ENCODE data around the gene RPS27.
"Not testable (repeated sequence)": the region's sequence is repeated elsewhere in the genome, so short reads cannot be mapped to it uniquely, and the experiment has no call there.

RPS27 gene

GRCh38 chr1:153961421-153961820 is 29.1 kb upstream of the RPS27 start:
- no peak for DNase-seq (ENCODE audit: low spot score)

DNA sequence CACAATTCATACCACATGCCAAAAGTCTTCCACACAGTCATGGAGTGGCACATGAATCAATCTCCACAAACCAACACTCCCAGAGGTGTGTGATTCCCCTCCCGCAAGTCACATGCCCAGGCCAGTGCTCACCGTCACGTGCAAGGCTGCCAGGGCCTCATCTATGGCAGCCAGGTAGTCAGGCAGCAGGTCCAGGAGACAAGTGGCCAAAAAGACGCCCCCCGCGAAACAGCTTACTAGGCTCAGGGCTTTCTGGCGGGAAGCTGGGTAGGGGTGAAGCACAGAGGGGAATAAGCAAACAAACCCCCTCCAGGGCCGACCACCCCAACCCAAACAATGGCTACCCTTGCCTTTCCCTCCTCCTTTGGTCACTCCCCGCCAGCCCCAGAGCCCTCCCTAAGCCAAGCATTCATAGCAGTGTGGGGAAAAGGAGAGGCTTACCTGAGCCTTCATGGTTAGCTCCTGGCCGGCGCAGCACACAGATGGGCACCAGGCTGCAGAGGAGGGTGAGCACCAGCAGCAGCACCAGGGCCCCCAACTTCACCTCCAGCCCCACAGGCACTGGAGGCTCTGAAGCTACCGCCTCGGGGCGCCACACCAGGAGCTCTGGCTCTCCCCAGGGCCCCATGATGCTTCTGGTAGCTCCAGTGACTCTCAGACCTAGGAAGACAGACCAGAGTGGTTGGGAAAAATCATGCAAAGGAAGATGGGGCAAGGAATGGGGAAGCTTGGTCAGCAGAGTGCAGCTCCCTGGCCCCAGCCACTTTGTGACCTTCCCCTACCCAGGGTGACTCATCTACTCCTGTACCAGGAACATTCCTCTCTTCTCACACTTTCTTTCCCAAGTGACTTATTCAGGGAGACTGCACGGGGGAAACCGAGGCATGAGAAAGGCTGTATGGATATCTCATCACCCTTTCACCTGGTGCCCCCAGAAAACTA is 28.2 kb upstream of the RPS27 start:
- peak; percentile 88 for DNase-seq (ENCODE audit: low spot score)

DNA sequence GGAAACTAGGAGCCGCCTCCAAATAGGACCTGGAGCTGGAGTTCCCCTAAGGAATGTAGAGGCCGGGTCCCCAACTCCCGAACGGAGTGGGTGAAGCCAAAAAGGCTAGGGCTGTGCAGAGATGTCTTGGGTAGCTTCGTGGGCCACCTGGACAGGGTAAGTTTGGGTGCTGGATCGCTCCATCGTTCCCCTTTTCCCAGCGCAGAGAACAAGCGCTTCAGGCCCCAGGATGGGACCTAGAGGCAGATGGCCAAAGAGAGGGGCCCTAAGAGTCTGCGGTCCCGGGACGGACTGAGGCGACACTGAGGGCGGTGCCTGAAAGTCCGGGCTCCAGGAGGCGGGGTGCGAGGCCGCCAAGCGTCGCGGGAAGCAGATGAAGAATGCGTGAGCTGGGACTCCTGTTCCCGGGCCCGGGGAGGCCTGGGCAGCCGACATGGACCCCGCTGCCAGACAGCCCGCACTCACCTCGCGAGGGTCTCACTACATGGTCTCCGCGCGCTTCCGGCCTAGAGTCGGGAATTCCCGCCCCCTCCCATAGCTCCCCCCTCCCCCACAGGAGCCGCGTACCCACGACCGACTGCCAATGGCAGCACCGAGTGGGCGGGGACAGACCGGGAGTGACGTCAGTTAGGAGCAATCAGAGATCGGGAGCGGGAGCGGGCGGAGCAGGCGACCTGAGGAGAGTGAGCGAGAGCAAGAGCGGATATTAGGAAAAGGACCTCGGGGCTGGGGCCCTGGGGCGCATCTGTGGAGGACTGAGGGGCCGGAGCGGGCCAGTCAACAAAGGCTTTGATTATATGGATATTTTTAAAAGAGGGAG is 27.3 kb upstream of the RPS27 start, which contains the start of gene SLC39A1:
Gene SLC39A1, minus strand, starts transcription at position 508 of the 820 bp plus-strand sequence. CDS start 822 bp downstream, outside the sequence.
- DNase-seq (ENCODE audit: low spot score), result peak; percentile 97

- DNase-seq (ENCODE audit: low spot score), result peak; percentile 82
Observed at GRCh38 chr1:153963850-153964331, 26.7 kb upstream of the RPS27 start.

- peak; percentile 97 for DNase-seq (ENCODE audit: low spot score)
Observed at GRCh38 chr1:153967107-153967999, 23.2 kb upstream of the RPS27 start, which contains the start of gene CREB3L4. CREB3L4 (plus strand) TSS chr1:153967902; CDS start chr1:153968526, 624 bp downstream.

DNA sequence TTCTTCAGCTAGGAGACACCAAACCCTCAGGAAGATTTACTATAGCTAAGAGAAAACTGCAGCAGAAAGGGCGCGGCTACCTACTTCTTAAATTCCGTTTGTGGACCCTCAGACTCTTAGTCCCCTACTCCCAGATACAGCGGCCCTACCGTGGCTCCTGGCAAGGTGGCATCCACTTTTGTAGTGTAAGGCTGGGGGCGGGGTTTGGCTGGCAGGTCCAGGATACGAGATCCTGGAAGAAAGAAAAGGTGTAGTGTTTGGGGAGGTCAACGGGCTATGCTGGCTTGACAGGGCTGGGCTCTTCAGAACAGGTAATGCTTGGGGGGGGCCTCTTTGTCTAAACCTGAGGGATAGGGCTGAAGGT is 22.6 kb upstream of the RPS27 start:
- DNase-seq (ENCODE audit: low spot score), result no peak

- no peak for DNase-seq (ENCODE audit: low spot score)
Observed at GRCh38 chr1:153968408-153968807, 22.2 kb upstream of the RPS27 start.

DNA sequence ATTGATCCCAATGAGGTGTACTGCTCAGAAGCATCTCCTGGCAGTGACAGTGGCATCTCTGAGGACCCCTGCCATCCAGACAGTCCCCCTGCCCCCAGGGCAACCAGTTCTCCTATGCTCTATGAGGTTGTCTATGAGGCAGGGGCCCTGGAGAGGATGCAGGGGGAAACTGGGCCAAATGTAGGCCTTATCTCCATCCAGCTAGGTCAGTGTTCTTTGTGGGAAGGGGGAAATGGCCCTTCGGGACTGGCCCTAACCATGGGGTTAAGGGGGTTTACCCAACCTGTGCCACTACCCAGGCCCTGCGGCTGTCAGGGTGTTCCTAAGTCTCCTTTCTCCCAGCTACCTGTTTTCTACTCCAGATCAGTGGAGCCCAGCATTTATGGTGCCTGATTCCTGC is 21.6 kb upstream of the RPS27 start:
- no peak for DNase-seq (ENCODE audit: low spot score)

DNA sequence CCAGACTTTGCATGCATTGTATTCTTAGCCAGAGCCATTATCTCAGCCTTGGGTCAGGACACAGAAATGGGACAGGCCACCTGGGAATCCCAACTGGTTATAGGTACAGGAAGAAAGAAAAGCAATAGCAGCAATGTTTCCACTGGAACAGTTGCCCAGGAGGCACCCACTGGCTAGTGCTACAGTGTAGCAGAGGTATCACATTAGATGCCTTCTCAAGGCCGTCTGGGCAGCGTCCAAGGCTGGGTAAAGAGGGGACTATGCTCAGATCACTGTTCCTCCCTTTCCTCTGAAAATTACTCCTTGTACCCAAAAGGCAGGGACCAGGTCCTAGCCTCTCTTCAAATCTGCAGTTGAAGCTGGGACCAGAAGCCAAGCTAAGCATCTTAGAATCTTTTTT is 20.2 kb upstream of the RPS27 start:
- DNase-seq (ENCODE audit: low spot score), result no peak

- DNase-seq (ENCODE audit: low spot score), result no peak
Observed at GRCh38 chr1:153973071-153973470, 17.5 kb upstream of the RPS27 start.

DNA sequence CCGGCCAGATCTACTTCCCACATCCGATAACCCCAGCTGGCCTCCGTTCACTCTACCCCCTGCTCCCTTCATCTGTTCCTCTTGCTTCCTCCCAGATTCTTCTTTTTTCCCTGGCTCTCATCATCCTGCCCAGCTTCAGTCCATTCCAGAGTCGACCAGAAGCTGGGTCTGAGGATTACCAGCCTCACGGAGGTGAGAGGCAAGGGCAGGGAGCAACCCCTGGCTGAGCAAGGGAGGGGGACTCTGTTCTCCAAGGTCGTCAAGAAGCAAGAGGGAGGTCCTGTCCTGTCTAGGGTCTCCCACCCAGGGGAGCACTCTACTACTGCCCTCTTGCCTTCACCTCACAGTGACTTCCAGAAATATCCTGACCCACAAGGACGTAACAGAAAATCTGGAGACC is 17.0 kb upstream of the RPS27 start:
- no peak for DNase-seq (ENCODE audit: low spot score)

DNA sequence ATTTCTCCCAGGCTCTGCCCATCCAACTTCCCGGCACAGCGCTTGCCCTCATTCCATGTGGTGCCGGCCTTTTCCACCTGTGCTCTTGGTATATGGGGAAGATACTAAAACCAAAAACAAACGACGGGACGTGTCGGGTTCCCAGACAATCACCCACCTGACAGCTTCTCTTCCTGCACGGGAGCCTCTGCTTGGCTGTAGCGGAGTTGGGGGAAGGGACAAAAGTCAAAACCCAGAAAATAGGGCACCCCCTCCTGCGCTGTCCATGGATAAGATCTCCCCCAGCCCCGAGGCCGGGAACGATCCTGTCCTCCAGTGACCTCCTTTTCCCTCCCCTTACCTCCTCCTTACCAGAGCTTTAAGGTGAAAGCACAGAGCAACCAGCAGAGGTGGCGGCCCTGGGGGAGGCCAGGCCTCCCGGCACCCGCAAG is 13.7 kb upstream of the RPS27 start:
- no peak for DNase-seq (ENCODE audit: low spot score)

DNA sequence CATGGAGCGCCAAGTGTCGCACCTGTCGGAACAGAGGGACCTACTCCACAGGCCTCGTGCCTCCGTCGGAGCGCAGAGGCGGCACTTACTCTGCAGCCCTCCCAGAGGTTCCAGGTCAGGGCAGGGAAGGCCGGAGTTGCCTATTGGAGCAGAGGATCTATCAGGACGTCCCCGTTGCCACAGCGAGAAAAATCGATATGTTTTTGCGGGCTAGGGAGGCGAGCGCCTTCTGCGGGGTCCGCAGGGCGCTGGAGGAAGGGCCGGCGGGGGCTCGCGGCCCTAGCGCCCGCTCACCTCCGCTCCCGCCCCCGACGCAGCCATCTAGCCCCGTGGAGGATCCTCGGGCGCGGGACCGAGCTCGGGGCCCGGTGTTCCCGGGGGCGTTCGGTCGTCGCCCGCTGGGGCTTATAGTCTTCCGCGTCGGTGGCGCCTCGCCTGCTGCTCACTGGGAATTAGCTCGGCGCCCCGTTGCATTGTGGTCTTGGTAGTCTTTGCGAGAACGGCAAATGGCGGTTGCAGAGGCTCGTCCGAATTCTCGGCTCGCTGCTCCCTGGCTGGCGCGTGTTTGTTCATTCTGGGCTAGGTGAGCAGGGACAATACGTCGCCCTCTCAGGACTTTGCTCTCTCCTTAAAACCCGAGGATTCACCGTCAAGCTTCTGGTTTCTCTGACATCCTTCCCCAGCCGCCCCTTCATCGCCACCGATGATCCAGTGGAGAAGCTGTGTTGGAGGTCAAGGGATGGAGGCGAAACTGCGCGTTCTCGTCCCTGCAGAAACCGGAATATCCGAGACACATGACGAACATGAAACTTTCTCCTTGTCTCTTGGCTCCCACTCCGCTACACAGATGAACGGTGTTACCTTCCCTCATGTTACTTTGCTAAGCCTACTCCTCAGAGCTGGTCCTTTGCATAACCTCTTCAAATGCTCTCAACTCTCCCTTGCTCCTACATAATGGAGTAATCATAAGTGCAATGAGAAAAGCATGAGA is 13.0 kb upstream of the RPS27 start, which contains the start of gene JTB:
Gene JTB, minus strand, starts transcription at position 425 of the 991 bp plus-strand sequence. Its CDS starts 422 bp downstream, at position 3.
- peak; percentile 85 for DNase-seq (ENCODE audit: low spot score)

DNA sequence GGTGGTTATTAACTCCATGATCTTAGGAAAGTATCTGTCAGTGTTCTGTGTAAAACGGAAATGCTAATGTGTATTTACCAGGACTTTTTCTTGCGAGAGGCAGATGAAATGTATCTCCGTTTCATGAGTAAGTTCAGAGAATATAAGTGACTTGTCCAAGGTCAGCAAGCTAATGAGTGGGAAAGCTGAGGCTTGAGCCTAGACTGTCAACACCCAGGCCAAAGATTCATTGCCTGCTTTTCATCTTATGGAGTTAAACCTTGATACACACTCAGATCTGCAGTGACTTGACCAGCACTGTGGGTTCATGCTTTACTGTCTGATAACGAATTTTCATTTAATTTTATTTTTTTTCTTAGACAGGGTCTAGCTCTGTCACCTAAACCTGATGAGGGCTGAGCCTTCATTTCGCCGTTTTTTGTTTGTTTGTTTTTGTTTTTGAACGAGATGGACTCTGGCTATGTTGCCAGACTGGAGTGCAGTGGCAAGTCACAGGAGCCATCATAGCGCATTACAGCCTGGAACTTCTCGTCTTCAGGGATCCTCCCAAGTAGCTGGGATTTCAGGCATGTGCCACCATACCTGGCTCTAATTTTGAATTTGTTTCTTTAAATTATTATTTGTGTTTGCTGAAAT is 12.2 kb upstream of the RPS27 start:
- DNase-seq (ENCODE audit: low spot score), result no peak

DNA sequence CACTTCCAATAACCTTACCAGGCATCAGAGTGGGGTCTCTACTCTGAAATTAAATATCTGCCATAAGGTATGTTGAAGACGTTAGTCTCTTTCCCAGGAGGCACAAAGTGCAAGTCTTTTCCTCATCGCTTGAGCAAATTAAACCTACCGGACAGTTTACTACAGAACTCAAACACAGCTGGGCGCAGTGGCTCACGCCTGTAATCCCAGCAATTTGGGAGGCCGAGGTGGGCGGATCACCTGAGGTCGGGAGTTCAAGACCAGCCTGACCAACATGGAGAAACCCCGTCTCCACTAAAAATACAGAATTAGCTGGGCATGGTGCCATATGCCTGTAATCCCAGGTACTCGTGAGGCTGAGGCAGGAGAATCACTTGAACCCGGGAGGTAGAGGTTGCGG is 11.5 kb upstream of the RPS27 start:
- not testable (repeated sequence) for DNase-seq (ENCODE audit: low spot score)

DNA sequence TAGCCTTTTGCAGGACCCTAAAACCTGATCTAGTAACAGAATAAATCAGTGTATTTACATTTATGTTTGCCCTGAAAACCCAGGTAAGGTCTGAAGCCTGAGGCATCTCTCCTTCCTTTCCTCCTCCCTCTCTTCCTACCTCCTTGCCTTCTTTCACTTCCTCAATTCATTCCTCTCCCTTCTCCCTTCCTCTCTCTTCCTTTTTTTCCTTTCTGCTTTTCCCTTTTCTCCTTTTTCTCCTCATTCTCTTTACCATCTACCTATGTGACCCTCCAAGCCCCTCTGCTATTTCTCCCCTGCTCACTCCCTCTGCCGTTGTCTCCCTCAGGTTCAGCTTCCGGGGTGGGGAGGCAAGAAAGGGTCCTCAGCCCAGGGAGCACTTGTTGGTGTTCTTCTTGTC is 8.8 kb upstream of the RPS27 start:
- DNase-seq (ENCODE audit: low spot score), result not testable (repeated sequence)

GRCh38 chr1:153984123-153984894 is 6.3 kb upstream of the RPS27 start:
- no peak for DNase-seq (ENCODE audit: low spot score)

- peak; percentile 89 for DNase-seq (ENCODE audit: low spot score)
Observed at GRCh38 chr1:153985341-153985912, 5.1 kb upstream of the RPS27 start.
